WTC11 (cell line): ENCODE measurements around the gene DYSF. TPM values are rescaled to one million over a fixed set of nuclear protein-coding genes. Genes with fewer than 3 reads are reported as not detected.
"Not testable (repeated sequence)": the region's sequence is repeated elsewhere in the genome, so short reads cannot be mapped to it uniquely, and the experiment has no call there.

Experiments
- ATAC-seq: fragments of 200-7000 bp; cut with Tn5 transposase; 2 replicates; pipeline ENCODE4 v1.10.0; 2021; ENCODE audit warnings: mild to moderate bottlenecking, moderate library complexity
- CTCF ChIA-PET: fragments of 300-600 bp; sonication (Branson Sonifier 250); formaldehyde crosslinking; loops from one replicate; lab custom pipeline; 2021; ENCODE audit warnings: antibody characterized with exemption; lab: Charles Lee
- POLR2A ChIA-PET: fragments of 350-600 bp; sonication (Branson Sonifier 250); formaldehyde crosslinking; loops from one replicate; lab custom pipeline; 2021; ENCODE audit warnings: antibody characterized with exemption; lab: Charles Lee
- DNase-seq: peaks from one replicate; pipeline ENCODE4 v3.0.0; 2021; ENCODE audit warnings: low spot score
- H3K27ac Mint-ChIP-seq: 2 replicates; pipeline ENCODE4 v1.8.0; 2021; ENCODE audit warnings: mixed read lengths
- H3K27me3 Mint-ChIP-seq: 2 replicates; pipeline ENCODE4 v1.8.0; 2021; ENCODE audit warnings: low read depth, mild to moderate bottlenecking, moderate library complexity, mixed read lengths
- H3K36me3 Mint-ChIP-seq: 2 replicates; pipeline ENCODE4 v1.8.0; 2021; ENCODE audit warnings: mixed read lengths
- H3K4me1 Mint-ChIP-seq: 2 replicates; pipeline ENCODE4 v1.8.0; 2022; ENCODE audit warnings: mixed read lengths
- H3K4me3 Mint-ChIP-seq: 2 replicates; pipeline ENCODE4 v1.8.0; 2021; ENCODE audit warnings: mild to moderate bottlenecking, moderate library complexity, mixed read lengths
- H3K9me3 Mint-ChIP-seq: 2 replicates; pipeline ENCODE4 v1.8.0; 2021; ENCODE audit warnings: mixed read lengths
- ATF1 ChIP-seq: sonication (generic); formaldehyde crosslinking; IDR thresholded peaks from 2 replicates; pipeline ENCODE4 v1.8.1; 2023; ENCODE audit warnings: mild to moderate bottlenecking, moderate library complexity, missing genetic modification reagents
- E2F1 ChIP-seq: sonication (generic); formaldehyde crosslinking; IDR thresholded peaks from 2 replicates; pipeline ENCODE4 v1.8.0; 2022; ENCODE audit warnings: mild to moderate bottlenecking, missing genetic modification reagents
- ERG ChIP-seq: fragments of 250-450 bp; sonication (Bioruptor Pico); IDR thresholded peaks from 2 replicates; pipeline ENCODE4 v1.8.0; 2021; ENCODE audit warnings: mild to moderate bottlenecking
- FOXK1 ChIP-seq: sonication (generic); formaldehyde crosslinking; IDR thresholded peaks from 2 replicates; pipeline ENCODE4 v1.8.0; 2022; ENCODE audit warnings: mild to moderate bottlenecking, moderate library complexity, missing genetic modification reagents
- GTF2I ChIP-seq: fragments of 250-450 bp; sonication (Bioruptor Pico); conservative IDR thresholded peaks from 2 replicates; pipeline ENCODE4 v1.4.0; 2021; ENCODE audit warnings: mild to moderate bottlenecking
- JAZF1 ChIP-seq: fragments of 250-450 bp; sonication (Bioruptor Pico); IDR thresholded peaks from 2 replicates; pipeline ENCODE4 v1.9.0; 2021; ENCODE audit warnings: moderate library complexity, mild to moderate bottlenecking, inconsistent platforms
- NFATC4 ChIP-seq: fragments of 250-450 bp; sonication (Bioruptor Pico); IDR thresholded peaks from 2 replicates; pipeline ENCODE4 v1.9.0; 2021; ENCODE audit warnings: mild to moderate bottlenecking
- NR3C1 ChIP-seq: sonication (generic); formaldehyde crosslinking; conservative IDR thresholded peaks from 2 replicates; pipeline ENCODE4 v1.8.1; 2023; ENCODE audit warnings: low read depth, mild to moderate bottlenecking, missing genetic modification reagents
- RELA ChIP-seq: sonication (generic); formaldehyde crosslinking; IDR thresholded peaks from 2 replicates; pipeline ENCODE4 v1.8.1; 2022; ENCODE audit warnings: missing genetic modification reagents, mild to moderate bottlenecking, borderline replicate concordance
- SMAD3 ChIP-seq: sonication (generic); formaldehyde crosslinking; IDR thresholded peaks from 2 replicates; pipeline ENCODE4 v1.8.0; 2022; ENCODE audit warnings: missing genetic modification reagents, mild to moderate bottlenecking, borderline replicate concordance
- ZBTB21 ChIP-seq: sonication (generic); formaldehyde crosslinking; IDR thresholded peaks from 2 replicates; pipeline ENCODE4 v1.8.1; 2023; ENCODE audit warnings: mild to moderate bottlenecking, missing genetic modification reagents, borderline replicate concordance
- ZNF423 ChIP-seq: fragments of 250-450 bp; sonication (Bioruptor Pico); IDR thresholded peaks from 2 replicates; pipeline ENCODE4 v2.1.2; 2022; ENCODE audit warnings: mild to moderate bottlenecking, moderate library complexity
- total RNA-seq: library from RNA; stranded (reverse); gene quantifications from 3 replicates; pipeline ENCODE4 v1.2.3, GENCODE V29; 2021
- TF ChIP-seq, protein P1 (sequence below): fragments of 250-450 bp; sonication (Bioruptor Pico); IDR thresholded peaks from 2 replicates; pipeline ENCODE4 v1.9.0; 2021; ENCODE audit warnings: mild to moderate bottlenecking, borderline replicate concordance
- TF ChIP-seq, protein P2 (sequence below): fragments of 250-450 bp; sonication (Bioruptor Pico); conservative IDR thresholded peaks from 2 replicates; pipeline ENCODE4 v1.9.0; 2021; ENCODE audit warnings: mild to moderate bottlenecking
- TF ChIP-seq, protein P3 (sequence below): sonication (generic); formaldehyde crosslinking; IDR thresholded peaks from 2 replicates; pipeline ENCODE4 v1.8.0; 2022; ENCODE audit warnings: mild to moderate bottlenecking, missing genetic modification reagents
- TF ChIP-seq, protein P4 (sequence below): fragments of 250-450 bp; sonication (Bioruptor Pico); IDR thresholded peaks from 2 replicates; pipeline ENCODE4 v1.9.0; 2021; ENCODE audit warnings: moderate library complexity, mild to moderate bottlenecking, inconsistent platforms, borderline replicate concordance
- TF ChIP-seq, protein P5 (sequence below): sonication (generic); formaldehyde crosslinking; IDR thresholded peaks from 2 replicates; pipeline ENCODE4 v1.8.0; 2022; ENCODE audit warnings: mild to moderate bottlenecking, missing genetic modification reagents
- TF ChIP-seq, protein P6 (sequence below): sonication (generic); formaldehyde crosslinking; IDR thresholded peaks from 2 replicates; pipeline ENCODE4 v1.8.1; 2022; ENCODE audit warnings: low read depth, missing genetic modification reagents, borderline replicate concordance

The DYSF gene
- total RNA-seq, 1 experiment from 2014 or later: 14.8 TPM

GRCh38 chr2:71486881-71487640 is 33.7 kb downstream of the DYSF start (continued):
- TF ChIP-seq ZBTB21 (CRISPR knock-in tag) (no peak), FOXK1 (CRISPR knock-in tag) (no peak), JAZF1 (CRISPR knock-in tag) (no peak), NR3C1 (CRISPR knock-in tag) (no peak)
- TF ChIP-seq, protein P1, sequence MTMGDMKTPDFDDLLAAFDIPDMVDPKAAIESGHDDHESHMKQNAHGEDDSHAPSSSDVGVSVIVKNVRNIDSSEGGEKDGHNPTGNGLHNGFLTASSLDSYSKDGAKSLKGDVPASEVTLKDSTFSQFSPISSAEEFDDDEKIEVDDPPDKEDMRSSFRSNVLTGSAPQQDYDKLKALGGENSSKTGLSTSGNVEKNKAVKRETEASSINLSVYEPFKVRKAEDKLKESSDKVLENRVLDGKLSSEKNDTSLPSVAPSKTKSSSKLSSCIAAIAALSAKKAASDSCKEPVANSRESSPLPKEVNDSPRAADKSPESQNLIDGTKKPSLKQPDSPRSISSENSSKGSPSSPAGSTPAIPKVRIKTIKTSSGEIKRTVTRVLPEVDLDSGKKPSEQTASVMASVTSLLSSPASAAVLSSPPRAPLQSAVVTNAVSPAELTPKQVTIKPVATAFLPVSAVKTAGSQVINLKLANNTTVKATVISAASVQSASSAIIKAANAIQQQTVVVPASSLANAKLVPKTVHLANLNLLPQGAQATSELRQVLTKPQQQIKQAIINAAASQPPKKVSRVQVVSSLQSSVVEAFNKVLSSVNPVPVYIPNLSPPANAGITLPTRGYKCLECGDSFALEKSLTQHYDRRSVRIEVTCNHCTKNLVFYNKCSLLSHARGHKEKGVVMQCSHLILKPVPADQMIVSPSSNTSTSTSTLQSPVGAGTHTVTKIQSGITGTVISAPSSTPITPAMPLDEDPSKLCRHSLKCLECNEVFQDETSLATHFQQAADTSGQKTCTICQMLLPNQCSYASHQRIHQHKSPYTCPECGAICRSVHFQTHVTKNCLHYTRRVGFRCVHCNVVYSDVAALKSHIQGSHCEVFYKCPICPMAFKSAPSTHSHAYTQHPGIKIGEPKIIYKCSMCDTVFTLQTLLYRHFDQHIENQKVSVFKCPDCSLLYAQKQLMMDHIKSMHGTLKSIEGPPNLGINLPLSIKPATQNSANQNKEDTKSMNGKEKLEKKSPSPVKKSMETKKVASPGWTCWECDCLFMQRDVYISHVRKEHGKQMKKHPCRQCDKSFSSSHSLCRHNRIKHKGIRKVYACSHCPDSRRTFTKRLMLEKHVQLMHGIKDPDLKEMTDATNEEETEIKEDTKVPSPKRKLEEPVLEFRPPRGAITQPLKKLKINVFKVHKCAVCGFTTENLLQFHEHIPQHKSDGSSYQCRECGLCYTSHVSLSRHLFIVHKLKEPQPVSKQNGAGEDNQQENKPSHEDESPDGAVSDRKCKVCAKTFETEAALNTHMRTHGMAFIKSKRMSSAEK: no peak
- TF ChIP-seq, protein P2, sequence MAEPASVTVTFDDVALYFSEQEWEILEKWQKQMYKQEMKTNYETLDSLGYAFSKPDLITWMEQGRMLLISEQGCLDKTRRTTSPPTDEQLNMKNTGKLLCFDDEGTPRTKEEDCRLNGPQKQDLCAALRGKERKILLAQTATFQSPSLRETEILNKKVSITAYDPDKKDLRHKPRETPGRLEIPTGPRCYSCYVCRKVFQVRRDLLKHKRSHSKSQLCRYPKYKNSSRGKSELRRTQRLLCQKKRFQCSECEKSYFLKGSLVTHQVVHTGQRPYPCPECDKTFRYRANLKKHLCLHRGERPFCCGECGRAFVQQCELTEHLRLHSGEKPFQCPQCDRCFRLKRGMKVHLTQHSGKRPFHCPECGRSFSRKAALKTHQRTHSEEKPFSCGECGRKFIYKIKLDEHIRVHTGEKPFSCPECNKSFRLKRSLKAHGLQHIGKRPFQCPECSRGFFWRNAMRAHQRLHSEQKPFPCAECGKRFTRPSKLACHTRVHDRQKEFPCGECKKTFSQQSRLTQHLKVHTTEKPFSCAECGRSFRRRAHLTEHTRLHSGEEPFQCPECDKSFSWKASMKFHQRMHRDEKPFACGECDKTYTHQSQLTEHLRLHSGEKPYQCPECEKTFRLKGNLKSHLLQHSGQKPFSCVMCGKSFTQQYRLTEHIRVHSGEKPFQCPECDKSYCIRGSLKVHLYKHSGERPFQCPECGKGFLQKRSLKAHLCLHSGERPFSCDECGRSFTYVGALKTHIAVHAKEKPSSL (CRISPR knock-in tag): no peak
- TF ChIP-seq, protein P3, sequence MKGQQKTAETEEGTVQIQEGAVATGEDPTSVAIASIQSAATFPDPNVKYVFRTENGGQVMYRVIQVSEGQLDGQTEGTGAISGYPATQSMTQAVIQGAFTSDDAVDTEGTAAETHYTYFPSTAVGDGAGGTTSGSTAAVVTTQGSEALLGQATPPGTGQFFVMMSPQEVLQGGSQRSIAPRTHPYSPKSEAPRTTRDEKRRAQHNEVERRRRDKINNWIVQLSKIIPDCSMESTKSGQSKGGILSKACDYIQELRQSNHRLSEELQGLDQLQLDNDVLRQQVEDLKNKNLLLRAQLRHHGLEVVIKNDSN (CRISPR knock-in tag): no peak

DNA sequence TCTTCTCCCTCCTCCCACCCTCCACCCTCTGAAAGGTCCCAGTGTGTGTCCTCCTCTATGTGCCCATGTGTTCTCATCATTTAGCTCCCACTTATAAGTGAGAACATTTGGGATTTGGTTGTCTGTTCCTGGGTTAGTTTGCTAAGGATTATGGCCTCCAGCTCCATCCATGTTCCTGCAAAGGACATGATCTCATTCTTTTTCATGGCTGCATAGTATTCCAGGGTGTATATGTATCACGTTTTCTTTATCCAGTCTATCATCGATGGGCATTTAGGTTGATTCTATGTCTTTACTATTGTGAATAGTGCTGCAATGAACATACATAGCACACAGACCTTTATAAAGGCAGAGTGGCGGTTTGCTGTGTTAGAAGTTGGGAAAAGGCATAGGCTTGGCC is 38.2 kb downstream of the DYSF start:
- H3K4me1 Mint-ChIP-seq, H3K27ac Mint-ChIP-seq, ATAC-seq, H3K4me3 Mint-ChIP-seq, H3K36me3 Mint-ChIP-seq, DNase-seq, POLR2A ChIA-PET, H3K9me3 Mint-ChIP-seq, CTCF ChIA-PET, H3K27me3 Mint-ChIP-seq: not testable (repeated sequence)
- 0 out of 2 replicates have a peak, but pooled peaks have one; percentile 16 for TF ChIP-seq GTF2I (CRISPR knock-in tag)

DNA sequence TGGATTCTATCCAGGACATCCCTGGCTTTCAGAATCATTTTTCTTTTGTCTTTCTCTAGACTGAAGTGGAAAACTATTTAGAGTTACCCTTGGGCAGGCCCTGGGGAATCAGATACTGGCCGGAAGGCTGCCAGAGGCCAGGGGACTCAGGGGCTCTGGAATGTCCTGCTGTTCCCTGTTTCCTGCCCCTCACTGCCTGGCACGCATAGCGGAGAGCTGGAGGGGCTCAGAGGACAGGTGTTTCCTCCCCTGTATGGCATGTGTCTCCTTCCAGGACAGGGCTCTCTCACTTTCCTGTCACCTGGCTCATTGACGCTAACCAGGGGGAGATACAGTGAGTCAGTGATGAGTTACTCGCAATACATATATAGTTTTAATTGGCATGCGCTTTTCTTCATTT is 38.8 kb downstream of the DYSF start:
- no peak for ATAC-seq
- Mint-ChIP-seq H3K27ac (no peak overlapping the region), H3K4me1 (peaks cover 13% of the 10 kb centered on the region), H3K36me3 (no peaks in the 10 kb centered on the region; the same call in none of the 2 replicates), H3K27me3 (no peaks in the 10 kb centered on the region; the same call in 1 of the 2 replicates), H3K4me3 (no peak overlapping the region), H3K9me3 (peaks cover 4% of the 10 kb centered on the region; the same call in 1 of the 2 replicates)
- no peak for DNase-seq
- CTCF ChIA-PET: no interaction called here
- POLR2A ChIA-PET: no interaction called here
- TF ChIP-seq ZNF423 (CRISPR knock-in tag) (no peak), E2F1 (no peak), RELA (CRISPR knock-in tag) (no peak), SMAD3 (CRISPR knock-in tag) (no peak), NFATC4 (CRISPR knock-in tag) (no peak), ERG (CRISPR knock-in tag) (no peak), ATF1 (CRISPR knock-in tag) (no peak)
- TF ChIP-seq, protein P4, sequence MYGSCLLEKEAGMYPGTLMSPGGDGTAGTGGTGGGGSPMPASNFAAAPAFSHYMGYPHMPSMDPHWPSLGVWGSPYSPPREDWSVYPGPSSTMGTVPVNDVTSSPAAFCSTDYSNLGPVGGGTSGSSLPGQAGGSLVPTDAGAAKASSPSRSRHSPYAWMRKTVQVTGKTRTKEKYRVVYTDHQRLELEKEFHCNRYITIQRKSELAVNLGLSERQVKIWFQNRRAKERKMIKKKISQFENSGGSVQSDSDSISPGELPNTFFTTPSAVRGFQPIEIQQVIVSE (CRISPR knock-in tag): no peak
- TF ChIP-seq, protein P5, sequence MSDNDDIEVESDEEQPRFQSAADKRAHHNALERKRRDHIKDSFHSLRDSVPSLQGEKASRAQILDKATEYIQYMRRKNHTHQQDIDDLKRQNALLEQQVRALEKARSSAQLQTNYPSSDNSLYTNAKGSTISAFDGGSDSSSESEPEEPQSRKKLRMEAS (CRISPR knock-in tag): no peak
- TF ChIP-seq, protein P6, sequence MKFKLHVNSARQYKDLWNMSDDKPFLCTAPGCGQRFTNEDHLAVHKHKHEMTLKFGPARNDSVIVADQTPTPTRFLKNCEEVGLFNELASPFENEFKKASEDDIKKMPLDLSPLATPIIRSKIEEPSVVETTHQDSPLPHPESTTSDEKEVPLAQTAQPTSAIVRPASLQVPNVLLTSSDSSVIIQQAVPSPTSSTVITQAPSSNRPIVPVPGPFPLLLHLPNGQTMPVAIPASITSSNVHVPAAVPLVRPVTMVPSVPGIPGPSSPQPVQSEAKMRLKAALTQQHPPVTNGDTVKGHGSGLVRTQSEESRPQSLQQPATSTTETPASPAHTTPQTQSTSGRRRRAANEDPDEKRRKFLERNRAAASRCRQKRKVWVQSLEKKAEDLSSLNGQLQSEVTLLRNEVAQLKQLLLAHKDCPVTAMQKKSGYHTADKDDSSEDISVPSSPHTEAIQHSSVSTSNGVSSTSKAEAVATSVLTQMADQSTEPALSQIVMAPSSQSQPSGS (CRISPR knock-in tag): no peak
